Thyroid gland (tissue), 4 donors: ENCODE results near the gene GPC6.

Experiments used
- POLR2A ChIP-seq, 2 donors: fragments of 450-650 bp; IDR thresholded peaks; one replicate each; pipeline ENCODE4 v1.6.1; 2017; ENCODE audit warnings: antibody characterized with exemption in 2 of 2, mild to moderate bottlenecking in 2 of 2, moderate library complexity in 1 of 2
- TF ChIP-seq, protein P1 (sequence below), 6 experiments: fragments of 200-600 bp in 3 of 6; fragments of 450-650 bp in 3 of 6; sonication (generic) in 3 of 6; IDR thresholded peaks; one replicate each; pipeline ENCODE4 v1.5.1; 2016 to 2019; ENCODE audit warnings: antibody characterized with exemption in 6 of 6, mild to moderate bottlenecking in 2 of 6, inconsistent platforms in 1 of 6, moderate library complexity in 1 of 6

DNA sequence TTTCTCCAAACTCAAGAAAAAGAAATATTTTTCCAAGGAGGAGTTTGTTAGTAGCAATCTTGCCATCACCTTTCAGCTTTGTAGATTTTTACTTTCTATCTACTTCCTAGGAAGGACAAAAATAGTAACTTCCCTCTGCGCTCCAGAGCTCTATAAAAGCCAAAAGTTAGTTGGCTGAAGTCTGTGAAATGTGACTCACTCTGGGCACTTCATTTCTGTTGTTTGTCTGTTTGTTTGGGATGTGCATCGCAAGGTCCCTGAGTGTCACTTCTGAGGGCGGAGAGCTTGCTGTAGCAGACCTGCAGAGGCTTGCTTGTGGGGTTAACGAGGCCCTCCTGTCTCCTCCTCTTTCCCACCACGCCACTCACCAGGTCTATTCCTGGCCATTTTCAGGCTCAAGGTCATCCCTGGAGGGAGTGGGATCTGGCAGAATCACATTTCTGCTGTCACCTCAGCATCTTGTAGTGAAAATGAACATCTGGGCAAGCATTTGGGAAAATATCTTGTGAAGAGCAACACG is 307.6 kb downstream of the GPC6 start:
- TF ChIP-seq, protein P1, sequence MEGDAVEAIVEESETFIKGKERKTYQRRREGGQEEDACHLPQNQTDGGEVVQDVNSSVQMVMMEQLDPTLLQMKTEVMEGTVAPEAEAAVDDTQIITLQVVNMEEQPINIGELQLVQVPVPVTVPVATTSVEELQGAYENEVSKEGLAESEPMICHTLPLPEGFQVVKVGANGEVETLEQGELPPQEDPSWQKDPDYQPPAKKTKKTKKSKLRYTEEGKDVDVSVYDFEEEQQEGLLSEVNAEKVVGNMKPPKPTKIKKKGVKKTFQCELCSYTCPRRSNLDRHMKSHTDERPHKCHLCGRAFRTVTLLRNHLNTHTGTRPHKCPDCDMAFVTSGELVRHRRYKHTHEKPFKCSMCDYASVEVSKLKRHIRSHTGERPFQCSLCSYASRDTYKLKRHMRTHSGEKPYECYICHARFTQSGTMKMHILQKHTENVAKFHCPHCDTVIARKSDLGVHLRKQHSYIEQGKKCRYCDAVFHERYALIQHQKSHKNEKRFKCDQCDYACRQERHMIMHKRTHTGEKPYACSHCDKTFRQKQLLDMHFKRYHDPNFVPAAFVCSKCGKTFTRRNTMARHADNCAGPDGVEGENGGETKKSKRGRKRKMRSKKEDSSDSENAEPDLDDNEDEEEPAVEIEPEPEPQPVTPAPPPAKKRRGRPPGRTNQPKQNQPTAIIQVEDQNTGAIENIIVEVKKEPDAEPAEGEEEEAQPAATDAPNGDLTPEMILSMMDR (IDR thresholded peaks at IDR 0.05): no peak
- no peak for TF ChIP-seq POLR2A (IDR thresholded peaks at IDR 0.05)
